K562 treated with DMSO at 1 percent for 48 hours (cell line): ENCODE measurements around the gene CCDC59. TPM values are rescaled to one million over a fixed set of nuclear protein-coding genes. Genes with fewer than 3 reads are reported as not detected.

Source experiments
- total RNA-seq: library from RNA; unstranded; fragments of 300-600 nt; gene quantifications from 2 replicates; pipeline ENCODE4 v1.2.3, GENCODE V29; 2022; ENCODE audit warnings: low replicate concordance; ENCODE audit errors: extremely low read depth

CCDC59 gene, protein sequence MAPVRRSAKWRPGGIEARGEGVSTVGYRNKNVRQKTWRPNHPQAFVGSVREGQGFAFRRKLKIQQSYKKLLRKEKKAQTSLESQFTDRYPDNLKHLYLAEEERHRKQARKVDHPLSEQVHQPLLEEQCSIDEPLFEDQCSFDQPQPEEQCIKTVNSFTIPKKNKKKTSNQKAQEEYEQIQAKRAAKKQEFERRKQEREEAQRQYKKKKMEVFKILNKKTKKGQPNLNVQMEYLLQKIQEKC
- not detected in 2 replicates for total RNA-seq

GRCh38 chr12:82358200-82359114 is at the start of gene CCDC59, which contains the start of gene METTL25:
CCDC59 (minus strand) TSS chr12:82358387; CDS start chr12:82358376, 11 bp downstream.
METTL25 (plus strand) TSS chr12:82358529; CDS start chr12:82358566, 37 bp downstream.

Other genes starting within 250 kb of the CCDC59 start
- not detected in 2 replicates for gene METTL25, start 142 bp upstream of the CCDC59 start, total RNA-seq